ENCODE results near the gene UCP2.
"Not testable (repeated sequence)": the region's sequence is repeated elsewhere in the genome, so short reads cannot be mapped to it uniquely, and the experiment has no call there.

Gene UCP2

DNA sequence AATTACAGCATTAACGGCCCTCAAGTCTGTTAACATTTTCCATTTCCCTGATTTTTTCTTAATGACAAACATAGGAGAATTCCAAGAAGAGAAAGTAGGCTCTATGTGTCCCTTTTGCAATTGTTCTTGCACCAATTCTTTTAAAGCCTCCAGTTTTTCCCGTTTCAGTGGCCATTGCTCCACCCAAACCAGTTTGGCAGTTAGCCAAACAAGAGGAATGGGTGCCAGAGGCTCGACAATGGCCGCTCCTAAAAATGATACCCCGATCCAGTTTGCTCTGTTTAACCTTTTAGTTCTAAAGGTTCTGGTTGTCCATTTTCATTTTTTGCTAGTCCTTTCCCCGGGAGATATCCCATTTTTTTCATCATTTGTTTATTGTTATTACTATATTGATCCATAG lies 38.6 kb downstream of the UCP2 start:
- DNase-seq (ENCODE audit: low read depth), result no peak

- DNase-seq (ENCODE audit: low read depth), result no peak
Observed at GRCh38 chr11:73942010-73942409, 40.6 kb downstream of the UCP2 start.

GRCh38 chr11:73940801-73941570 lies 41.7 kb downstream of the UCP2 start:
- no peak for DNase-seq (ENCODE audit: low read depth)

DNA sequence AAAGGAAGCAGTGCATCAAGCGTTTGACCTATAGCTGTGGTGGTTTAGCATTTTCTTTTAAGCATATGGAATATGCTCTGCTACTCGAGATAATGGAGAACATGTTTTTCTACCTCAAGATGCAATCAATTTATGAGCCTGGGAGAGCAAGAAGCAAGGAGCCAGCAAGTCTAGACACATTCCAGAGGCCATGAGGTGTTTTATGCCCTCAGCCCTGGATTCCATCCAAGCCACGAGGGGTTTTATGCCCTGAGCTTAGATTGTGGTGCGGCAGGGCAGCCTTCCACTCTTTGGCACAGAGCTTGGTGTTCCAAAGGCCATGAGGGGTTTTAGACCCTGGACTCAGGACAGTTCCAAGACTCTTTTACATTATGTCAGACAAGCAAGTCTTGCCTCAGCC lies 43.5 kb downstream of the UCP2 start:
- no peak for DNase-seq (ENCODE audit: low read depth)

GRCh38 chr11:73936047-73936446 lies 46.6 kb downstream of the UCP2 start:
- DNase-seq (ENCODE audit: low read depth), result not testable (repeated sequence)

GRCh38 chr11:73932781-73933180 lies 49.9 kb downstream of the UCP2 start:
- DNase-seq (ENCODE audit: low read depth), result no peak

GRCh38 chr11:73931951-73932350 lies 50.7 kb downstream of the UCP2 start:
- no peak for DNase-seq (ENCODE audit: low read depth)

DNA sequence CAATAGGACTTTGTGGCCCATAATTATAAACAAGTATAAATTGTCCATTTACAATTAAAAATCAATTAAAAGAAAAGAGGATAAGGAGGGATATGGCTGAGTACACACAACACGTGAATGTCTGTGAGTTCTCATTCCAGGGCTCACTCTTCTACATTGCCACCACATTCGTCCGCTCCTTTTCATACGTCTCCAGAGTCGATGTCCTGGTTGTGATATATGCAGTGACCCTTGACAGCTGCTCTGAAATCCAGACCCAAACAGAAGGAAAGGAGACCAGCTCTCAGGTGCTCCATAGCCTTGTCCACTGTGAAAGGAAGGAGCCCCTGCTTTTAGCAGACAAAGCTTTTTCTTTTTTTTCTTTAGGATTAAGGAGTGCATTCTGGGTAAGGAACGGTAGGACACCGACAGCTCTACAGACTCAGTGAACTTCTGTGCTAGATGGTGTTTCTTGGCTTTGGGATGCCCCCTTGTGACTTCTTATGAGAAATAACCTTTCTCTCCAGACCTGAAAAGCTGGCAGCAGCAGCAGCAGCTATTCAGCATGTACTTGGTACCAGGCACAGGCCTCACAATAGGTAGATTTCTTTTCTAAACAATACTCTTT lies 51.5 kb downstream of the UCP2 start:
- no peak for DNase-seq (ENCODE audit: low read depth)

- no peak for DNase-seq (ENCODE audit: low read depth)
Observed at GRCh38 chr11:73929388-73929787, 53.3 kb downstream of the UCP2 start.
